Activated naive CD8-positive, alpha-beta T cell treated with anti-CD3 and anti-CD28 coated beads, Interleukin-2, amount 10 ng/mL, durations not matched to agents 7 days and 5 days (primary cell): ENCODE results near the gene AHSG. TPM values are rescaled to one million over a fixed set of nuclear protein-coding genes. Genes with fewer than 3 reads are reported as not detected.
A peak's percentile ranks its signal among the peaks of the same experiment; 100 is the strongest.

Experiments used
- ATAC-seq: fragments of 150-1000 bp; cut with Tn5 transposase; one replicate; pipeline ENCODE4 v1.10.0; 2021; ENCODE audit warnings: low read depth, moderate library complexity
- POLR2A ChIA-PET: fragments of 350-600 bp; sonication (Branson Sonifier 250); formaldehyde crosslinking; loops from one replicate; lab custom pipeline; 2021; ENCODE audit warnings: antibody characterized with exemption; lab: Charles Lee
- DNase-seq: peaks from one replicate; pipeline ENCODE4 v3.0.0; 2021
- H3K27ac Mint-ChIP-seq: one replicate; pipeline ENCODE4 v1.8.0; 2022; ENCODE audit warnings: mild to moderate bottlenecking, mixed read lengths
- H3K27me3 Mint-ChIP-seq: one replicate; pipeline ENCODE4 v1.8.0; 2022; ENCODE audit warnings: mild to moderate bottlenecking, moderate library complexity, mixed read lengths
- H3K36me3 Mint-ChIP-seq: one replicate; pipeline ENCODE4 v1.8.0; 2021; ENCODE audit warnings: mild to moderate bottlenecking, mixed read lengths
- H3K4me1 Mint-ChIP-seq: one replicate; pipeline ENCODE4 v1.8.0; 2021; ENCODE audit warnings: mixed read lengths
- H3K4me3 Mint-ChIP-seq: one replicate; pipeline ENCODE4 v1.8.0; 2022; ENCODE audit warnings: mild to moderate bottlenecking, moderate library complexity, mixed read lengths
- H3K9me3 Mint-ChIP-seq: one replicate; pipeline ENCODE4 v1.8.0; 2021; ENCODE audit warnings: mixed read lengths
- total RNA-seq, 2 experiments: library from RNA; stranded (reverse); gene quantifications; one replicate each; pipeline ENCODE4 v1.2.3, GENCODE V29; 2021

The AHSG gene
- total RNA-seq, 2 experiments from 2014 or later = not detected

DNA sequence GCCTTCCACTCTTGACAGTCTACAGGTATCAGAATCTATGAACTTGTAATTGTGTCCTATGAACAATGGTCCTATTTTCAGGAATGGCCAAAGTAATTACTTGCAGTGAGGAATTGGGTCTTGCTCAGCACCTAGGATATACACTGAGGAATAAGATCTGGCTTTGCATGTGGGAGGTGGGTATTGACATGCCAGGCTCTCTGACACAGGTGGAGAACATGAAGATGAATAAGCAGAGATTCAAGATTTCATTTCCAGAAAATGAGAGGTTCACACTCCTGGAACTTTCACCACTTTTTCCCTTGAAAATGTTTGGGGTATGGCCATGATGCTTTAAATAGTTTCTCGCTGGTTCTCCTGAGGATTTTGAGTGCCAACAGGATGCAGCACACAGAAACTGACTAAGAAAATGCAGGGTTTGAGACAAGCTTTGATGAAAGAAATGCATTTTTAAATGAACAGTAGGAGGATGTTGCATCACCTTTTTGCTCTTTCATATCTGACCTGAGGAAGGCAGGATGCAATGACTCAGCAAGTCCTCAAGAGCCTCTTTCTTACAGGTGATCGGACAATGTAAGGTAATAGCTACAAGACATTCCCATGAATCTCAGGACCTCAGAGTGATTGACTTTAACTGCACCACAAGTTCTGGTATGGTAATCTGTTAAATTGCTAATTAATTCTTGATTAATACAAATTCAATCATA lies 56.7 kb downstream of the AHSG start:
- ATAC-seq = peak; percentile 63
- POLR2A ChIA-PET = no interaction called here
- Mint-ChIP-seq H3K27me3 (peaks cover 25% of the 10 kb centered on the region), H3K4me1 (peaks cover 10% of the 10 kb centered on the region), H3K36me3 (peaks cover 2% of the 10 kb centered on the region), H3K4me3 (peak overlapping the region; percentile 1), H3K9me3 (no peaks in the 10 kb centered on the region), H3K27ac (peak overlapping the region; percentile 7)
- DNase-seq = no peak

DNA sequence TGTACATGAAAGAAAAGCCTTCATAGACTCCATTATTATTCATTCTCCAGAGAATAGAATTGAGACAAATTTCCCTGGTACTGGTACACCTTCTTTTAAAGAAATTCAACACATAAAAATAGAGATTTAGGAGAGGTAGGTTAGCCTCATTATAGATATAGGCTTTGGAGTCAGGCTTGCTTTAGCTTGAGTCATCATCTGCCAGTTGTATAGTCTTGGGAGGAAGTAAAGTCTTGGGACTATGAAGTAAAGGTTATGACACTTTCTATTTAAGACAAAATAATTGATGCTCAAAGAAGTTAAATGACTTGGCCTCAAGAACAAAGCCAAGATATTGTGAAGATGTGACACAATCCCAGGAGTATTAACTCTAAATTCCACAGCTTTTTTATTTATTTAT lies 57.3 kb downstream of the AHSG start:
- no peak overlapping the region for H3K27ac Mint-ChIP-seq
- peaks cover 10% of the 10 kb centered on the region for H3K4me1 Mint-ChIP-seq
- no peak for ATAC-seq
- peaks cover 29% of the 10 kb centered on the region for H3K27me3 Mint-ChIP-seq
- no peak overlapping the region for H3K4me3 Mint-ChIP-seq
- peaks cover 2% of the 10 kb centered on the region for H3K36me3 Mint-ChIP-seq
- DNase-seq = no peak
- no peaks in the 10 kb centered on the region for H3K9me3 Mint-ChIP-seq
- POLR2A ChIA-PET = no interaction called here

Other genes starting within 250 kb of the AHSG start
- gene CRYGS, start 68.7 kb upstream of the AHSG start, total RNA-seq = 1 to 10 TPM; 4.5 to 6.7 TPM
- gene TBCCD1, start 45.7 kb upstream of the AHSG start, total RNA-seq = 10 to 100 TPM; 15.2 to 17.4 TPM
- 10 to 100 TPM; 37.0 to 41.2 TPM for gene DNAJB11, start 42.3 kb upstream of the AHSG start, total RNA-seq
- not detected for gene FETUB, start 27.3 kb downstream of the AHSG start, total RNA-seq
- gene HRG, start 53.0 kb downstream of the AHSG start, total RNA-seq = not detected
- gene KNG1, start 104.3 kb downstream of the AHSG start, total RNA-seq = not detected
- 100 to 1,000 TPM; 479 to 483 TPM for gene EIF4A2, start 170.5 kb downstream of the AHSG start, total RNA-seq
- gene RFC4, start 193.4 kb downstream of the AHSG start, total RNA-seq = 10 to 100 TPM; 75.2 to 77.6 TPM
- not detected for gene ADIPOQ, start 229.7 kb downstream of the AHSG start, total RNA-seq